ENCODE data around the gene LZTR1. TPM values are rescaled to one million over a fixed set of nuclear protein-coding genes. Genes with fewer than 3 reads are reported as not detected.

Gene LZTR1
- total RNA-seq, 4 donors from 2014 or later = 40.2 to 90.5 (median 59.3) TPM

- in situ Hi-C loops (cut with MboI; ENCODE audit: low pct_ligation_motif_present in 1 of 4, low pct_unique_long_range_greater_than_20kb in 1 of 4, low sequenced_read_pairs in 3 of 4) = no loop called here
Measured at GRCh38 chr22:20977019-20977418, 5.1 kb upstream of the LZTR1 start.

GRCh38 chr22:20977516-20978170 lies 4.5 kb upstream of the LZTR1 start:
- Histone ChIP-seq H3K9me3 (no peaks in the 10 kb centered on the region), H3K27ac (no peak overlapping the region), H3K4me3 (no peak overlapping the region), H3K4me1 (peaks cover 8 to 26% (median 19%) of the 10 kb centered on the region in 4 donors), H3K27me3 (no peaks in the 10 kb centered on the region), H3K36me3 (no peaks in the 10 kb centered on the region)
- intact Hi-C loops (cut with DNase I; ENCODE audit: low total_unique reads) (no loop called here), in situ Hi-C loops (cut with MboI; ENCODE audit: low pct_ligation_motif_present in 1 of 4, low pct_unique_long_range_greater_than_20kb in 1 of 4, low sequenced_read_pairs in 3 of 4) (no loop called here)
- no peak for DNase-seq
- 84 to 100% methylated on average over 2 to 17 of the region's 17 CpGs for WGBS, 2 donors (ENCODE audit: low coverage in 1 of 2)
- no peak for TF ChIP-seq EP300 (IDR thresholded peaks at IDR 0.05; ENCODE audit: low read depth)
- TF ChIP-seq CTCF (IDR thresholded peaks at IDR 0.05) = no peak
- no peak for TF ChIP-seq POLR2A (IDR thresholded peaks at IDR 0.05)
- TF ChIP-seq POLR2AphosphoS5 (IDR thresholded peaks at IDR 0.05) = no peak

More at GRCh38 chr22:20977019-20977418, 5.1 kb upstream of the LZTR1 start:
- no peaks in the 10 kb centered on the region for H3K36me3 ChIP-seq
- no peaks in the 10 kb centered on the region for H3K27me3 ChIP-seq
- intact Hi-C loops (cut with DNase I; ENCODE audit: low total_unique reads) = no loop called here
- H3K4me3 ChIP-seq = no peak overlapping the region
- no peak overlapping the region for H3K27ac ChIP-seq
- H3K4me1 ChIP-seq = peaks cover 8 to 26% (median 18%) of the 10 kb centered on the region in 4 donors
- TF ChIP-seq POLR2AphosphoS5 (IDR thresholded peaks at IDR 0.05) (no peak), POLR2A (IDR thresholded peaks at IDR 0.05) (no peak), EP300 (IDR thresholded peaks at IDR 0.05; ENCODE audit: low read depth) (no peak), CTCF (IDR thresholded peaks at IDR 0.05) (no peak)
- no peak for DNase-seq
- WGBS, 2 donors (ENCODE audit: low coverage in 1 of 2) = 92% methylated on average over 9 of the region's 11 CpGs; no CpG with 5 or more reads in 1 of the 2 donors
- no peaks in the 10 kb centered on the region for H3K9me3 ChIP-seq

- Histone ChIP-seq H3K4me1 (peaks cover 13 to 34% (median 27%) of the 10 kb centered on the region in 4 donors), H3K36me3 (no peaks in the 10 kb centered on the region), H3K4me3 (no peak overlapping the region), H3K27me3 (no peaks in the 10 kb centered on the region), H3K9me3 (no peaks in the 10 kb centered on the region), H3K27ac (no peak overlapping the region)
- 85% methylated on average over 2 of the region's 2 CpGs; no CpG with 5 or more reads in 1 of the 2 donors for WGBS, 2 donors (ENCODE audit: low coverage in 1 of 2)
- intact Hi-C loops (cut with DNase I; ENCODE audit: low total_unique reads) (no loop called here), in situ Hi-C loops (cut with MboI; ENCODE audit: low pct_ligation_motif_present in 1 of 4, low pct_unique_long_range_greater_than_20kb in 1 of 4, low sequenced_read_pairs in 3 of 4) (no loop called here)
- no peak for TF ChIP-seq POLR2A (IDR thresholded peaks at IDR 0.05)
- no peak for DNase-seq
Measured at GRCh38 chr22:20978419-20978818, 3.7 kb upstream of the LZTR1 start.

GRCh38 chr22:20979243-20979809 lies 2.8 kb upstream of the LZTR1 start:
- peak; percentile 81 for DNase-seq
- H3K27me3 ChIP-seq = no peaks in the 10 kb centered on the region
- H3K4me1 ChIP-seq = peaks cover 17 to 38% (median 30%) of the 10 kb centered on the region in 4 donors
- WGBS, 2 donors (ENCODE audit: low coverage in 1 of 2) = 28 to 67% methylated on average over 5 to 36 of the region's 39 CpGs
- peak overlapping the region in 1 of 4 donors; percentile 31 for H3K4me3 ChIP-seq
- peak overlapping the region in 3 of 4 donors; percentile 18 to 94 (median 60) for H3K27ac ChIP-seq
- intact Hi-C loops (cut with DNase I; ENCODE audit: low total_unique reads) = no loop called here
- TF ChIP-seq CTCF (IDR thresholded peaks at IDR 0.05) (no peak), POLR2AphosphoS5 (IDR thresholded peaks at IDR 0.05) (peak in 2 of 3 donors; percentile 9 to 51), EP300 (IDR thresholded peaks at IDR 0.05; ENCODE audit: low read depth) (no peak), POLR2A (IDR thresholded peaks at IDR 0.05) (peak; percentile 35)
- H3K9me3 ChIP-seq = no peaks in the 10 kb centered on the region
- H3K36me3 ChIP-seq = no peaks in the 10 kb centered on the region
- in situ Hi-C loops (cut with MboI; ENCODE audit: low pct_ligation_motif_present in 1 of 4, low pct_unique_long_range_greater_than_20kb in 1 of 4, low sequenced_read_pairs in 3 of 4) = no loop called here

Measured in transverse colon (tissue), 4 donors.